COLO668 (cell line): ENCODE results near the gene MAPK11.
"Not testable (repeated sequence)": the region's sequence is repeated elsewhere in the genome, so short reads cannot be mapped to it uniquely, and the experiment has no call there.

Experiments
- DNase-seq: peaks from one replicate; lab custom pipeline; 2025; ENCODE audit not compliant: unreplicated experiment; lab: John Stamatoyannopoulos, UW

MAPK11 gene

GRCh38 chr22:50278956-50279619 lies 8.9 kb upstream of the MAPK11 start:
- no peak for DNase-seq

- DNase-seq: no peak
These were observed 8.3 kb upstream of the MAPK11 start for GRCh38 chr22:50278461-50278860.

GRCh38 chr22:50277761-50278160 lies 7.6 kb upstream of the MAPK11 start:
- DNase-seq: peak; percentile 5

DNA sequence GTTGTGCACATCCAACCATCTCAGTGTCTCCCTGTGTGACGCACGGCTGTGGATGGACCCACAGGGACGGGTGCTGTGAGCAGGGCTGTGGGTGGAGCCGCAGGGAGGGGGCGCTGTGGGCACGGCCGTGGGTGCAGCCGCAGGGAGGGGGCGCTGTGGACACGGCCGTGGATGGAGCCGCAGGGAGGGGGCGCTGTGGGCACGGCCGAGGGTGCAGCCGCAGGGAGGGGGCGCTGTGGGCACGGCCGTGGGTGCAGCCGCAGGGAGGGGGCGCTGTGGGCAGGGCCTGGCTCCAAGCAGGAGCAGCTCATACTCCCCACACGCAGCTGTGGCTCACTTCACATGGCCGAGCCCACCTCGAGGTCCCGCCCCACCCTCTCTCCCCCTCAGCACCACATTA lies 6.0 kb upstream of the MAPK11 start:
- DNase-seq: peak; percentile 48

DNA sequence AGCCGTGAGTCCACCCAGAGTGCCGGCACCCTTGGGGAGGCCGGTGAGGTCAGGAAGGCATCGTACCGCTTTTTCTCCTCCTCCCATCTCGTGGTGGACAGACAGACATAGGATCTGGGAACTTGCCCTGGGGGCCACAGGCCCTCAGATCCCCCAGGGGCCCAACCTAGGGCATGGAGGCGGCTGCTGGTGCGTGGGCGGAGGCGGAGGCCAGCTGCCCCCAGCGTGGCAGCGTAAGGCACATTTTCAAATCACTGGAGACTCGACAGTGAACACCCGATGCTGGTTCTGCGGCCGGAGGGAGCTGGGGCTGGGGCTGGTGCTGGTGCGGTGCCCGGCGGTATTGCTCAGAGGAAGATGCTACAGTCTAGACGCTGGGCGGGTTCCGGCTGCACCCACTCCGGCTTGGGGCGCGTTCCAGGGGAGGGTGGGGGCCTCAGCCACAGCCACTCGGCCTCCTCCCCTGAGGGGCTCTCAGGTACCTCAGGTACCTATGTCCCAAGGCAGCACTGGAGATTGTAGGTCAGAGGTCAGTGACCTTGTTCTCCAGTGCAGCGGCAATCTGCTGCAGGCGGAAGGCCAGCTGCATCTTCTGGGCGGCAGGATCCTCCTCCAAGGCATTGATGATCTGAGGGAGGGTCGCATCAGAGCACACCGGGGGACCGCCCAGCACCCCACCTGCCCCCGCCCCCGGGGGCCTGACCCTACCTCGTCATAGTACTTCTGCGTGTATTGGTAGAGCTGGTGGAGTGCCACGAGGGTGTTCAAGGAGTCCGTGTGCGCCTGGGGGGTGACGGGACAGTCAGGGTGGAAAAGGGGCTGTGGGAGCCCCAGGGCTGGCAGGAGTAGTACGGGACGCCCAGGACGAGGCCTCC lies 5.2 kb upstream of the MAPK11 start:
- DNase-seq: no peak

- DNase-seq: no peak
These were observed 4.6 kb upstream of the MAPK11 start for GRCh38 chr22:50274771-50275170.

DNA sequence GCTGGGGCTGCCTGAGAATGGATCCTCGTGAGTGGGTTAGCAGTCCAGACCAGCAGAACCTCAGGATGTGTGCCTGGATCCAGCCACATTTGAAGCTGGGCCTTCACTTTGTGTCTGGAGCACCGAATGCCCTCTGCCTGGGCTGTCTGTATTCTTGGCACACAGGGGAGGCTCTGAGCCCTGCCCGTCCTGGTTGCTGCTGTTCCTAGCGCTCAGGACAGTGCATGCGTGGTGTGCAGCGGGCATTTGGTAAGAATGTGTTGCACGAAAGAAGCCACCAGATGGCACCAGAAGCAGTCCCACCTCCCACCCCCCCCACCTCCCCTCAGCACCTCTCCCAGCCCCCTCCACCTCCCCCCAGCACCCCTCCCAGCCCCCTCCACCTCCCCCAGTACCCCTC lies 4.1 kb upstream of the MAPK11 start:
- peak; percentile 46 for DNase-seq

DNA sequence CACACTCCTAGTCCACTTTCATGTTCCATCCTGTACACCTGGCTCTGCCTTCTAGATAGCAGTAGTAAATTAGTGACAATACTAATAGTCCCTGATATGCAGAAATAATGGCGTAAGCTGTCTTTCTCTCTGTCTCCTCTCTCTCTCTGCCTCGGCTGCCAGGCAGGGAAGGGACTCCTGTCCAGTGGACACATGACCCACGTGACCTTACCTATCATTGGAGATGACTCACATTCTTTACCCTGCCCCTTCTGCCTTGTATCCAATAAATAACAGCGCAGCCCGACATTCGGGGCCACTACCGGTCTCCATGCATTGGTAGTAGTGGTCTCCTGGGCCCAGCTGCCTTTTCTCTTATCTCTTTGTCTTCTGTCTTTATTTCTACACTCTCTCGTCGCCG lies 3.6 kb upstream of the MAPK11 start:
- DNase-seq: not testable (repeated sequence)

GRCh38 chr22:50273352-50273751 lies 3.2 kb upstream of the MAPK11 start:
- DNase-seq: not testable (repeated sequence)

GRCh38 chr22:50272044-50272802 lies 2.0 kb upstream of the MAPK11 start:
- DNase-seq: peak; percentile 11

GRCh38 chr22:50271519-50271970 lies 1.4 kb upstream of the MAPK11 start:
- peak; percentile 90 for DNase-seq

DNA sequence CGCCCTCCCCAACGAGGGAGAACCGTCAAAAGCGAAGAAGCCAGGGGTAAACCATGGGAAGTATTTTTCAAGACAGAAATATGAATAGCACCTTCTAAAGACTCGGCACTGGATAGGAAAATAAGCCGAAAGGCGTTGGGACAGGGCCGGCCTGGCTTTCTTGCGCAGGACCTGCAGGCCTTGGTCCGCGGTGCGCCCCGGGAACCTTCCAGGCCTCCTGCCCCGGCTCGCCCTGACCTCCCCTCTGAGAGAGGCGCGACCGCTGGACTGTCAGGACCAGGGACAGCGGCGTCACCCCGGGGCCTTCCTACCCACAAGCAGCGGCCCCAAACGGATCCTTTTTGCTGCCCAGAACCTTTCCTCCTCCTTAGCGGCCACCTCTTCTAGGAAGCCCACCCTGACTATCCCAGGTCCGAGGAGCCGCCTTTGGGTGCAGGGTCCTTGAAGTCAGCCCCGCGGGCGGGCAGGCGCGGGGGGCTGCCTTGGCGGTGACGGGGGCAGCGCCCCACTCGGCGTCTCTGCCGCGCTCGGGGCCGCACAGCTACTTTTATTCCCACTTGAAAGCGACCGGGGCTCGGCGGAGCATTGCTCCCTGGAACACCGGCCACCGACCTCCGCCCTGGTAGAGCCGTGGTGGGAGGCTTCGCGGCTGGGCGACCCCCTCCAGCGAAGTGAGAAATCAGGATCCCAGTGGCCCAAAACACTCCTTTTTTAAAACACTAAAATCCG lies 650 bp upstream of the MAPK11 start:
- peak; percentile 38 for DNase-seq

DNA sequence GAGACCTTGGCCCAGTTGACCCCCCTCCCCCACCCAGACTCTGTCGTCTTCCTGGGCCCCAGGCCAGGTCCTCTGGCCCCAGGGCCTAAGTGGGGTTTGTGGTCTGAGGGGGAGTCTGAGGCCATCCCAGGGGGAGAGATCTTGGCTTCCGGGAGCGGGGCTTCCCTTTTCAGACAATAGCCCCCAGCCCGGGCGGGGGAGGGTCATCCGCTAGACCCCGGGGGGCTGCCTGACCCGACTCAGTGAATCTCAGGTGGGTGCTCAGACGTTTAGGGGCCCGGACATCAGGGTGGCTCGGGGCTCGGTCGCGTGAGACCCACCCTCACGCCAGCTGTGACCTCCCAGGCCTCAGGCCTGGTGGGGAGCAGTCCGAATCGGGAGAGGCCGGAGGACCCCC lies 609 bp downstream of the MAPK11 start:
- DNase-seq: no peak

DNA sequence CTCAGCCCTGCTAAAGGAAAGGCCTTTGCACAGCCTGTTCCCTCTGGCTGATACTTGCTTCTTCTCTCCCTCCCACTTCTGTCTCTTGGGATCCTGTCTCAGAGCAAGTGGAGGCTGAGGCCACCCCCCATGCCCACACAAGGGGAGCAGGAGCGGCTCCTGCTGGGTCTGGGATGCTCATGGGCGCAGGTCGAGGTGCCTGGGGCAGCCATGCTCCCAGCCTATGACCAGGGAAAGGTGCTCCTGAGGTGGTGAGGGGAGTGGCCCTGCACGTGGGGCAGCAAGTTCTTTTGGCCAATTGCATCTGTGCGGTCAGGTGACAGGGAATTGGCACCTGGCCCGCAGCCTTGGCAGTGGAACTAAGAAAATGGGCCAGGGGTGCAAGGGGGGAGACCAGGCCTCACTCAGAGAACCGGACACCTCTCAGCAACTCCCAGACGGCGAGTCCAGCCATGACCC lies 1.5 kb downstream of the MAPK11 start:
- DNase-seq: peak; percentile 65

DNA sequence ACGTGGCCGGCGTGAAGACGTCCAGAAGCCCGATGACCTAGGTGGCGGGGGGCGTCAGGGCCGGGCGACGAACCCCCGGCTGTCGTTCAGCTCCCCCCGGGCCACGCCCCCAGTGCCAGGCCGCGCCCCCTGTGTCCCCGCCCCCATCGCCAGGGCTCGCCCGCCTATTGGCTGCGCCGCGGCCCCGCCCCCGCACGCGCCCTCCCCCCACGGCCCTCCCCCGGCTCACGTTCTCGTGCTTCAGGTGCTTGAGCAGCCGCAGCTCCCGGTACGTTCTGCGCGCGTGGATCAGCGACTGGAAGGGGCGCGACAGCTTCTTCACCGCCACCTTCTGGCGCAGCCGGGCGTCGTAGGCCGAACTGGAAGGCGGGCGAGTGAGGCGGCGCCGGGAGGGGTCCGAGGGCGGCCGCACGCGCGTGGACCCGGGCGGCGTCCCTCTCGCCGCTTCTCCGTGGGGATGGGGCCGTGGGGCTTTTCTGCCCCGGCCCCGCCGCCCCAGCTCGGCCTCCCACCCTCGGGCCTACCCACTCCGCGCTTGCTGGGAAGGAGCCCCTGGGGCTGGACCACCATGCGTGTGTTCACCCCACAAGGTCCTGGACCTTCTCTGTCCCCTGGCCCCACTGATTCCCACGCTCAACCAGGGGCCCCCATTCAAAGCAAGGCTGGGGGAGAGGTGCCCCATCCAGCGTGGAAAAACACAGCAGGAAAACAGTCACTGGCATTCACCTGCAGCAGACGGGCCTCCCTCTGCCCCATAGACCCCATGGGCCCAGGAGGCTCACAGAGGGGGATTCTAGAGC lies 2.4 kb downstream of the MAPK11 start:
- peak; percentile 29 for DNase-seq

DNA sequence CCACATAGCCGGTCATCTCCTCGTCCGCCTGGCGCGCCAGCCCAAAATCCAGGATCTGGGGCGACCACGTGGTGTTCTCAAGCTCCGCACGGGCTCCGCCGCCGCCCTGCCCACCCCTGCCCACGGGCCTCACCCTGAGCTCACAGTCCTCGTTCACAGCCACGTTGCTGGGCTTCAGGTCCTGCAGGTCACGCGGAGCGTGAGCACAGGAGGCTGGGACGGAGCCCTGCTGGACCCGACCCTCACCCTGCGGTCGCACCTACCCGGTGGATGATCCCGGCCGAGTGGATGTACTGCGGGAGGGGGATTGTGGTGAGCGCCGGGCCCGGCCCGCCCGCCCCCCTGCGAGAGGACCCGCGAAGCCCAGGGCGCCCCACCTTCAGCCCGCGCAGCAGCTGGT lies 3.2 kb downstream of the MAPK11 start:
- DNase-seq: no peak

GRCh38 chr22:50264946-50265669 lies 5.1 kb downstream of the MAPK11 start:
- DNase-seq: peak; percentile 17

GRCh38 chr22:50264104-50264745 lies 6.0 kb downstream of the MAPK11 start:
- no peak for DNase-seq
